PC-3 (cell line): Measurements from ENCODE around the gene VNN1.

ENCODE experiments used
- CTCF ChIP-seq: fragments of 300-600 bp; sonication (generic); conservative IDR thresholded peaks from 2 replicates; pipeline ENCODE4 v1.5.1; 2017; ENCODE audit warnings: antibody characterized with exemption, low read depth, mild to moderate bottlenecking, low read length
- EZH2 ChIP-seq: fragments of 300-600 bp; sonication (generic); IDR thresholded peaks from one replicate; pipeline ENCODE4 v1.6.1; 2017; ENCODE audit warnings: antibody characterized with exemption, mild to moderate bottlenecking, low read length; ENCODE audit not compliant: unreplicated experiment
- EZH2phosphoT487 ChIP-seq: fragments of 300-600 bp; sonication (generic); IDR thresholded peaks from 2 replicates; pipeline ENCODE4 v1.6.1; 2018; ENCODE audit warnings: mild to moderate bottlenecking, antibody characterized with exemption, low read length, borderline replicate concordance

- TF ChIP-seq CTCF (no peak), EZH2 (no peak), EZH2phosphoT487 (no peak)
Observed at GRCh38 chr6:132673376-132674094, 40.3 kb downstream of the VNN1 start.
